H54 (cell line): Measurements from ENCODE around the gene MRPS14.

Experiments used
- DNase-seq: peaks from one replicate; pipeline ENCODE4 v3.0.0; 2011; ENCODE audit warnings: low spot score, mixed read lengths; ENCODE audit not compliant: insufficient read length
- FAIRE-seq: peaks from 3 replicates; lab custom pipeline; 2011; peaks lifted over from hg19 to GRCh38; lab: Jason Lieb, UNC
- POLR2A ChIP-seq: IDR thresholded peaks from 2 replicates; pipeline ENCODE4 v1.6.1; 2011; ENCODE audit warnings: low read depth, mild to moderate bottlenecking, low read length

Gene MRPS14

GRCh38 chr1:174988986-174989385, 34.2 kb downstream of the MRPS14 start:
- no peak for FAIRE-seq
- TF ChIP-seq POLR2A: no peak
- no peak for DNase-seq

- FAIRE-seq (no peak), DNase-seq (no peak)
- no peak for TF ChIP-seq POLR2A
Measured at GRCh38 chr1:174988539-174988938, 34.7 kb downstream of the MRPS14 start.

GRCh38 chr1:174984952-174985351, 38.3 kb downstream of the MRPS14 start:
- no peak for DNase-seq
- no peak for TF ChIP-seq POLR2A
- no peak for FAIRE-seq

- FAIRE-seq: no peak
- no peak for TF ChIP-seq POLR2A
- no peak for DNase-seq
Measured at GRCh38 chr1:174982971-174983689, 40.1 kb downstream of the MRPS14 start.

- peak; percentile 26 for DNase-seq
- no peak for TF ChIP-seq POLR2A
- FAIRE-seq: peak; percentile 85
Measured at GRCh38 chr1:174976436-174977108, 46.7 kb downstream of the MRPS14 start.

- TF ChIP-seq POLR2A: no peak
- FAIRE-seq (no peak), DNase-seq (no peak)
Measured at GRCh38 chr1:174975764-174976163, 47.5 kb downstream of the MRPS14 start.

- FAIRE-seq: no peak
- TF ChIP-seq POLR2A: no peak
- no peak for DNase-seq
Measured at GRCh38 chr1:174974711-174975119, 48.5 kb downstream of the MRPS14 start.

GRCh38 chr1:174971902-174972301, 51.3 kb downstream of the MRPS14 start:
- no peak for FAIRE-seq
- TF ChIP-seq POLR2A: no peak
- DNase-seq: no peak

- no peak for TF ChIP-seq POLR2A
- DNase-seq (no peak), FAIRE-seq (no peak)
Measured at GRCh38 chr1:174971466-174971865, 51.8 kb downstream of the MRPS14 start.

GRCh38 chr1:174969977-174970376, 53.2 kb downstream of the MRPS14 start:
- no peak for TF ChIP-seq POLR2A
- DNase-seq: no peak
- no peak for FAIRE-seq

GRCh38 chr1:174968750-174969244, 54.4 kb downstream of the MRPS14 start:
- TF ChIP-seq POLR2A: no peak
- DNase-seq (peak; percentile 12), FAIRE-seq (peak; percentile 86)

- no peak for TF ChIP-seq POLR2A
- FAIRE-seq (peak; percentile 38), DNase-seq (no peak)
Measured at GRCh38 chr1:174967845-174968705, 55.1 kb downstream of the MRPS14 start.

- no peak for TF ChIP-seq POLR2A
- FAIRE-seq (no peak), DNase-seq (no peak)
Measured at GRCh38 chr1:174966008-174966572, 57.1 kb downstream of the MRPS14 start.
